Measurements from ENCODE around the gene C10orf53.

The C10orf53 gene

GRCh38 chr10:49709934-49710333, 30.5 kb downstream of the C10orf53 start (continued):
- TF ChIP-seq BCL6B (tag by site-specific recombination; IDR thresholded peaks at IDR 0.05), result no peak
- no peak for TF ChIP-seq ZNF830 (tag by site-specific recombination; IDR thresholded peaks at IDR 0.05; ENCODE audit: low read depth)
- no peak for TF ChIP-seq ZNF175 (tag by site-specific recombination; IDR thresholded peaks at IDR 0.05)
- no peak for TF ChIP-seq ZBTB48 (tag by site-specific recombination; IDR thresholded peaks at IDR 0.05)
- TF ChIP-seq, protein P1, sequence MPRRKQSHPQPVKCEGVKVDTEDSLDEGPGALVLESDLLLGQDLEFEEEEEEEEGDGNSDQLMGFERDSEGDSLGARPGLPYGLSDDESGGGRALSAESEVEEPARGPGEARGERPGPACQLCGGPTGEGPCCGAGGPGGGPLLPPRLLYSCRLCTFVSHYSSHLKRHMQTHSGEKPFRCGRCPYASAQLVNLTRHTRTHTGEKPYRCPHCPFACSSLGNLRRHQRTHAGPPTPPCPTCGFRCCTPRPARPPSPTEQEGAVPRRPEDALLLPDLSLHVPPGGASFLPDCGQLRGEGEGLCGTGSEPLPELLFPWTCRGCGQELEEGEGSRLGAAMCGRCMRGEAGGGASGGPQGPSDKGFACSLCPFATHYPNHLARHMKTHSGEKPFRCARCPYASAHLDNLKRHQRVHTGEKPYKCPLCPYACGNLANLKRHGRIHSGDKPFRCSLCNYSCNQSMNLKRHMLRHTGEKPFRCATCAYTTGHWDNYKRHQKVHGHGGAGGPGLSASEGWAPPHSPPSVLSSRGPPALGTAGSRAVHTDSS (tag by site-specific recombination; IDR thresholded peaks at IDR 0.05), result no peak
- no peak for TF ChIP-seq ZBTB6 (tag by site-specific recombination; IDR thresholded peaks at IDR 0.05)

GRCh38 chr10:49710966-49711365, 31.5 kb downstream of the C10orf53 start:
- Histone ChIP-seq H3K36me3 (ENCODE audit: control insufficient read depth in 2 of 2, insufficient read depth in 1 of 2, low read length in 2 of 2) (no peaks in the 10 kb centered on the region), H3K27ac (ENCODE audit: extremely low read depth, low read depth, low read length) (no peak overlapping the region), H3K4me3 (ENCODE audit: low read depth, low read length) (no peak overlapping the region), H3K4me1 (ENCODE audit: control insufficient read depth, insufficient read depth, low read length) (no peaks in the 10 kb centered on the region), H3K9me3 (ENCODE audit: control insufficient read depth, insufficient read depth, low read depth, low read length) (no peaks in the 10 kb centered on the region)
- TF ChIP-seq SP3 (tag by site-specific recombination; IDR thresholded peaks at IDR 0.05) (no peak), BCL11A (tag by site-specific recombination; IDR thresholded peaks at IDR 0.05; ENCODE audit: low read depth) (no peak), ZNF391 (tag by site-specific recombination; IDR thresholded peaks at IDR 0.05; ENCODE audit: borderline replicate concordance, low read depth) (no peak), ZNF174 (tag by site-specific recombination; IDR thresholded peaks at IDR 0.05) (no peak), ZNF629 (tag by site-specific recombination; IDR thresholded peaks at IDR 0.05) (no peak), ZNF555 (tag by site-specific recombination; conservative IDR thresholded peaks at IDR 0.05) (no peak), ZNF354C (tag by site-specific recombination; IDR thresholded peaks at IDR 0.05; ENCODE audit: borderline replicate concordance, low read depth) (no peak), BCL6B (tag by site-specific recombination; IDR thresholded peaks at IDR 0.05) (no peak), GLI4 (tag by site-specific recombination; IDR thresholded peaks at IDR 0.05) (no peak), HOXA7 (CRISPR knock-in tag; IDR thresholded peaks at IDR 0.05; ENCODE audit: borderline replicate concordance) (no peak), ZNF561 (tag by site-specific recombination; IDR thresholded peaks at IDR 0.05; ENCODE audit: borderline replicate concordance) (no peak), ZBTB48 (tag by site-specific recombination; IDR thresholded peaks at IDR 0.05) (no peak)
- TF ChIP-seq, protein P2, sequence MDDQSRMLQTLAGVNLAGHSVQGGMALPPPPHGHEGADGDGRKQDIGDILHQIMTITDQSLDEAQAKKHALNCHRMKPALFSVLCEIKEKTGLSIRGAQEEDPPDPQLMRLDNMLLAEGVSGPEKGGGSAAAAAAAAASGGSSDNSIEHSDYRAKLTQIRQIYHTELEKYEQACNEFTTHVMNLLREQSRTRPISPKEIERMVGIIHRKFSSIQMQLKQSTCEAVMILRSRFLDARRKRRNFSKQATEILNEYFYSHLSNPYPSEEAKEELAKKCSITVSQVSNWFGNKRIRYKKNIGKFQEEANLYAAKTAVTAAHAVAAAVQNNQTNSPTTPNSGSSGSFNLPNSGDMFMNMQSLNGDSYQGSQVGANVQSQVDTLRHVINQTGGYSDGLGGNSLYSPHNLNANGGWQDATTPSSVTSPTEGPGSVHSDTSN (CRISPR knock-in tag; IDR thresholded peaks at IDR 0.05), result no peak
- TF ChIP-seq, protein P3, sequence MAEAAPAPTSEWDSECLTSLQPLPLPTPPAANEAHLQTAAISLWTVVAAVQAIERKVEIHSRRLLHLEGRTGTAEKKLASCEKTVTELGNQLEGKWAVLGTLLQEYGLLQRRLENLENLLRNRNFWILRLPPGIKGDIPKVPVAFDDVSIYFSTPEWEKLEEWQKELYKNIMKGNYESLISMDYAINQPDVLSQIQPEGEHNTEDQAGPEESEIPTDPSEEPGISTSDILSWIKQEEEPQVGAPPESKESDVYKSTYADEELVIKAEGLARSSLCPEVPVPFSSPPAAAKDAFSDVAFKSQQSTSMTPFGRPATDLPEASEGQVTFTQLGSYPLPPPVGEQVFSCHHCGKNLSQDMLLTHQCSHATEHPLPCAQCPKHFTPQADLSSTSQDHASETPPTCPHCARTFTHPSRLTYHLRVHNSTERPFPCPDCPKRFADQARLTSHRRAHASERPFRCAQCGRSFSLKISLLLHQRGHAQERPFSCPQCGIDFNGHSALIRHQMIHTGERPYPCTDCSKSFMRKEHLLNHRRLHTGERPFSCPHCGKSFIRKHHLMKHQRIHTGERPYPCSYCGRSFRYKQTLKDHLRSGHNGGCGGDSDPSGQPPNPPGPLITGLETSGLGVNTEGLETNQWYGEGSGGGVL (tag by site-specific recombination; IDR thresholded peaks at IDR 0.05), result no peak
- POLR2A ChIA-PET, result no interaction called here
- CTCF ChIA-PET, result no interaction called here
